Right lobe of liver (tissue), 6 donors: Measurements from ENCODE around the gene MACROD1. TPM values are rescaled to one million over a fixed set of nuclear protein-coding genes. Genes with fewer than 3 reads are reported as not detected.
A peak's percentile ranks its signal among the peaks of the same experiment; 100 is the strongest.

Experiments
- ATAC-seq, 4 donors: fragments of 200-7000 bp; cut with Tn5 transposase; one replicate each; pipeline ENCODE4 v1.9.1; 2020; ENCODE audit warnings: mild to moderate bottlenecking in 4 of 4, moderate library complexity in 4 of 4
- DNase-seq, 3 donors: peaks; one replicate each; pipeline ENCODE4 v3.0.0-alpha.2; 2020
- H3K27ac ChIP-seq, 3 donors: fragments of 200-600 bp; one replicate each; pipeline ENCODE4 v1.8.0; 2022
- H3K27me3 ChIP-seq, 2 donors: fragments of 200-600 bp; one replicate each; pipeline ENCODE4 v1.8.0; 2022
- H3K36me3 ChIP-seq, 4 donors: fragments of 200-600 bp; sonication (generic) in 1 of 4; one replicate each; pipeline versions ENCODE4 v1.5.1 to v1.8.0; 2017 to 2022; ENCODE audit warnings: control low read depth in 1 of 4
- H3K4me1 ChIP-seq, 4 donors: fragments of 200-600 bp; sonication (generic) in 1 of 4; one replicate each; pipeline versions ENCODE4 v1.5.1 to v1.8.0; 2017 to 2022; ENCODE audit warnings: control low read depth in 1 of 4
- H3K4me3 ChIP-seq, 3 donors: fragments of 200-600 bp; one replicate each; pipeline ENCODE4 v1.8.0; 2022
- H3K9me3 ChIP-seq, 4 donors: fragments of 200-600 bp; sonication (generic) in 1 of 4; one replicate each; pipeline versions ENCODE4 v1.5.1 to v1.8.0; 2017 to 2022; ENCODE audit warnings: control low read depth in 1 of 4
- POLR2A ChIP-seq: fragments of 450-650 bp; IDR thresholded peaks from one replicate; pipeline ENCODE4 v1.6.1; 2017; ENCODE audit warnings: antibody characterized with exemption, mild to moderate bottlenecking
- WGBS: methylation state at CpG from one replicate; pipeline ENCODE4 v1.1.6; 2018; ENCODE audit warnings: low coverage, low lambda C conversion rate; ENCODE audit not compliant: insufficient coverage; ENCODE audit errors: missing lambda C conversion rate; 5-methylcytosine and 5-hydroxymethylcytosine counted together
- intact Hi-C, 2 donors: fragments of 100-400 bp; cut with DNase I; formaldehyde crosslinking; loops; one replicate each; pipeline versions ENCODE4 v1.11.2 to v1.14.1; 2022
- total RNA-seq, 6 experiments: library from RNA; depleted of rRNA in 2 of 6; stranded (reverse); fragments of >200 nt in 2 of 6; fragmentation: NEBNext Ultra II Directional in 3 of 6; extraction: Animal tissue kit (Norgen Biotek cat#: 25700) in 3 of 6; gene quantifications; one replicate each; pipeline versions ENCODE4 v1.1.0 to v1.2.4, GENCODE V29; 2016 to 2023
- TF ChIP-seq, protein P1 (sequence below), 4 donors: fragments of 200-600 bp in 3 of 4; fragments of 450-650 bp in 1 of 4; IDR thresholded peaks; one replicate each; pipeline versions ENCODE4 v1.5.1 to v1.8.0; 2016 to 2022; ENCODE audit warnings: antibody characterized with exemption in 4 of 4, mild to moderate bottlenecking in 2 of 4
- donor health status: DM: no; HTN: yes; CAD: no.
- donor health status: DM: no; HTN: no; CAD: no.
- donor health status: DM: no; HTN: no; CAD: no.
- donor health status: DM: no; HTN: yes; CAD: no.
- donor health status: DM: no; HTN: yes; CAD: no.

The MACROD1 gene
- total RNA-seq, 6 experiments from 2014 or later: 12.3 to 219 (median 27.8) TPM

DNA sequence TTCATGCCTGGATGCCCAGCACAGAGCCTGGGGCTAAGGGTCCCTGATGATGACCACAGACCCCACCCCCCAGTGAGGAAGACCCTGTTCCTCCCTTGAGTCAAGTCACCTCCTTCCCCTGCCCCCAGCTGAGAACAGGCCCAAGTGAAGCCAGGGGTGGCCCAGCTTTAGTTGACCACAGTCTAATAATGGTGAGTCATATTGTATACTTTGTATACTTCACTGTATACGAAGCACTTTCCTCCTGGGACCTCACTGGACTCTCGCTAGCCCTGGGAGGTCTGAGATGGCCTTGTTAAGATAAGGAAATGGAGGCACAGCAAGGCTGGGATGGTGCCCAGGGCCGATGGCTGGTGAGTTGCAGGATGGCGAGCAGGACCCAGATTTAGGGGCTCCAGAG, 133.9 kb downstream of the MACROD1 start:
- Histone ChIP-seq H3K36me3 (no peaks in the 10 kb centered on the region), H3K4me3 (no peak overlapping the region), H3K9me3 (no peaks in the 10 kb centered on the region), H3K27ac (no peak overlapping the region), H3K4me1 (peaks cover 0 to 15% (median 4%) of the 10 kb centered on the region in 4 donors), H3K27me3 (no peaks in the 10 kb centered on the region)
- TF ChIP-seq, protein P1, sequence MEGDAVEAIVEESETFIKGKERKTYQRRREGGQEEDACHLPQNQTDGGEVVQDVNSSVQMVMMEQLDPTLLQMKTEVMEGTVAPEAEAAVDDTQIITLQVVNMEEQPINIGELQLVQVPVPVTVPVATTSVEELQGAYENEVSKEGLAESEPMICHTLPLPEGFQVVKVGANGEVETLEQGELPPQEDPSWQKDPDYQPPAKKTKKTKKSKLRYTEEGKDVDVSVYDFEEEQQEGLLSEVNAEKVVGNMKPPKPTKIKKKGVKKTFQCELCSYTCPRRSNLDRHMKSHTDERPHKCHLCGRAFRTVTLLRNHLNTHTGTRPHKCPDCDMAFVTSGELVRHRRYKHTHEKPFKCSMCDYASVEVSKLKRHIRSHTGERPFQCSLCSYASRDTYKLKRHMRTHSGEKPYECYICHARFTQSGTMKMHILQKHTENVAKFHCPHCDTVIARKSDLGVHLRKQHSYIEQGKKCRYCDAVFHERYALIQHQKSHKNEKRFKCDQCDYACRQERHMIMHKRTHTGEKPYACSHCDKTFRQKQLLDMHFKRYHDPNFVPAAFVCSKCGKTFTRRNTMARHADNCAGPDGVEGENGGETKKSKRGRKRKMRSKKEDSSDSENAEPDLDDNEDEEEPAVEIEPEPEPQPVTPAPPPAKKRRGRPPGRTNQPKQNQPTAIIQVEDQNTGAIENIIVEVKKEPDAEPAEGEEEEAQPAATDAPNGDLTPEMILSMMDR (IDR thresholded peaks at IDR 0.05): no peak
- TF ChIP-seq POLR2A: no peak
- ATAC-seq (no peak), DNase-seq (no peak)
- intact Hi-C loops: no loop called here
- WGBS: 89% methylated on average over 3 of the region's 4 CpGs

DNA sequence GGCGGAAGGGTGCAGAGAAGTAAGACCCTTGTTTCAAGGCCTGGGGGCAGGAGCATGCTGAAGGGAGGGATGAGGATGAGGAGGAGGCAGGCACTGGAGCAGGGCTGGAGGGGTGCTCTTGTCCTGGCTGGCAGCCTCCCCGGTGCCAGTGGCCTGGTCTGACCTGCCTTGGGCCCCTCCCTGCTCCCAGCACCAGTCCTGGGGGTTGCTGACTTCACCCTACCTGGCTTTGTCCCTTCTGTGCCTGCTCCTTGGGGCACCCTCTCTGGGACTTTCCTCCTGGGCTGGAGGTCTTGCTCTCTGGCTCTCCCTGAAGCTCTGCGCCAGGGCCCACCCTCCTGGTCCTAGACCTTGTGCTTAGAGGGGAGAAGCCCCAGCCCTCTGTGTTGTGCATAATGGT, 134.9 kb downstream of the MACROD1 start:
- H3K4me3 ChIP-seq: no peak overlapping the region
- H3K27ac ChIP-seq: no peak overlapping the region
- no peak for DNase-seq
- TF ChIP-seq POLR2A: no peak
- TF ChIP-seq, protein P1 (IDR thresholded peaks at IDR 0.05): no peak
- intact Hi-C loops: no loop called here
- no peaks in the 10 kb centered on the region for H3K27me3 ChIP-seq
- WGBS: 100% methylated on average over 2 of the region's 3 CpGs
- H3K9me3 ChIP-seq: no peaks in the 10 kb centered on the region
- peaks cover 0 to 7% (median under 1%) of the 10 kb centered on the region in 4 donors for H3K4me1 ChIP-seq
- no peak for ATAC-seq
- no peaks in the 10 kb centered on the region for H3K36me3 ChIP-seq

DNA sequence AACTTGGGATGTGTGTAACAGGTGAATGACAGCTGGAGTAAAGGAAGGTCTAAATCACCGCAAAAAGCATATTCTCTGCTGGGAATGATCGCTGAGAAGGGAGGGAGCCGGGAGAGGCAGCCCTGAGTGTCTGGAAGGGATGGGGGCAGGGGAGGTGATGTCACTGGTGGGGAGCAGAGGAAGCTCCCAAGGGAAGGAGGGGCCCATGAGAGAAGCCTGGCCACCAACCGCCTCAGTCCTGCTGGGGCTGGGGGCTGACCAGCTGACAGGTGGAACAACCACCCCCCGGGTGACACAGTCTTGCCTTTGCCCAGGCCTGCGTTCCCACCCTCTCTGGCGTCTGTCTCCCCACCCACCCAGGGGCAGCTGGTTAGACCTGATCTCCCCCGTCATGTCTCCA, 136.1 kb downstream of the MACROD1 start:
- H3K9me3 ChIP-seq: no peaks in the 10 kb centered on the region
- H3K27ac ChIP-seq: no peak overlapping the region
- ATAC-seq (no peak), DNase-seq (no peak)
- no peak for TF ChIP-seq POLR2A
- TF ChIP-seq, protein P1 (IDR thresholded peaks at IDR 0.05): no peak
- no peaks in the 10 kb centered on the region for H3K27me3 ChIP-seq
- no peaks in the 10 kb centered on the region for H3K4me1 ChIP-seq
- intact Hi-C loops: no loop called here
- 89% methylated on average over 4 of the region's 8 CpGs for WGBS
- H3K4me3 ChIP-seq: no peak overlapping the region
- no peaks in the 10 kb centered on the region for H3K36me3 ChIP-seq

DNA sequence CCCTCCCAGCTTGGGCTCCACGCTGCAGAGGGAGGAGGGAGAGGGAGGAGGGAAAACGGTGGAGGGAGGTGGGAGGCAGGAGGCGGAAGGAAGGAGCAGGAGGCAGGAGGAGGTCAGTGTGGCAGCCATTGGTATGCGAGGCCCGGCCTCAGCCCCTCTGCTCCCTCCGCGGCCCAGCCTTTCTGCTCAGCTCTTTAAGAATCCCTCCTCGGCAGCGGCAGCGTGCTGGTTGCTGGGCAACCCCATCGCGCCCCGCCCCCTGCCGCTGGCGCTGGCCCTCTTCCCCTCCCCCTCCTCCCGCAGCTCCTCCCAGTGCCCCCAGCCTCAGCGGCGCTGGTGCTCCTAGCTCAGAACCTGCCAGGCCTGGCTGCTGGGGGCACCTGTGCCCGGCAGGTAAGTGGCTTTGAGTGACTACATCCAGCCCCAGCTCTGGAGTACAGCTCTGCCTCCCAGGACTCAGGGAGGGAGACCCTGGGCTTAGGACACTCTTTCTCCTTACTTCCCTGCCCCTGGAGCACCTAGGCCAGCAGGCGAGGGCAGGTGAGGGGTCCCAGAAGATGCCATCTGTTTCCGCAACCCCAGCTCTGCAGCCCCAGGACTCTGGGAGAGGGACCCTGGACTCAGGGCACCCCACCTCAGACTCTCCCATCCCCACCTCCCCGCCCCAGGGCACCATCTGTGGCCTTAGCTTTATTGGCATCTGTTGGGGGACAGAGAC, 137.4 kb downstream of the MACROD1 start:
- ATAC-seq: peak in 2 of 4 donors; percentile 8 to 25
- no peak overlapping the region for H3K4me3 ChIP-seq

More for the DNA sequence above, 137.4 kb downstream of the MACROD1 start:
- TF ChIP-seq, protein P1 (IDR thresholded peaks at IDR 0.05): no peak
- no peak for TF ChIP-seq POLR2A
- 73% methylated on average over 11 of the region's 22 CpGs for WGBS
- Histone ChIP-seq H3K36me3 (no peaks in the 10 kb centered on the region), H3K4me1 (no peaks in the 10 kb centered on the region), H3K9me3 (no peaks in the 10 kb centered on the region), H3K27ac (no peak overlapping the region), H3K27me3 (no peaks in the 10 kb centered on the region)
- no peak for DNase-seq
- intact Hi-C loops: no loop called here
